RWPE1 (cell line): Measurements from ENCODE around the gene DDX51.
A peak's percentile ranks its signal among the peaks of the same experiment; 100 is the strongest.

Experiments
- CTCF ChIA-PET: fragments of 350-600 bp; sonication (Branson Sonifier 250); formaldehyde crosslinking; extraction: SDS; loops from one replicate; lab custom pipeline; 2021; lab: Yijun Ruan, JAX
- POLR2A ChIA-PET: fragments of 400-600 bp; formaldehyde crosslinking; extraction: SDS; loops from one replicate; lab custom pipeline; 2020; ENCODE audit warnings: antibody characterized with exemption; ENCODE audit not compliant: low non-redundant PET; lab: Yijun Ruan, JAX
- DNase-seq: peaks from one replicate; pipeline ENCODE4 v3.0.0; 2012; ENCODE audit warnings: low spot score
- H3K27ac ChIP-seq: fragments of 450-650 bp; 2 replicates; pipeline ENCODE4 v1.5.1; 2017
- CTCF ChIP-seq: fragments of 450-650 bp; conservative IDR thresholded peaks from 2 replicates; pipeline ENCODE4 v1.5.1; 2017; ENCODE audit warnings: low read depth, mild to moderate bottlenecking

Gene DDX51

GRCh38 chr12:132155771-132156572 lies 11.9 kb upstream of the DDX51 start:
- no peak for DNase-seq
- no peak overlapping the region for H3K27ac ChIP-seq
- CTCF ChIA-PET, result interaction anchor here (1.3 kb wide), 1 partner anchor 258 kb away, joined by 3 read pairs; no protein-coding TSS in a partner anchor
- POLR2A ChIA-PET, result no interaction called here
- no peak for TF ChIP-seq CTCF

GRCh38 chr12:132154941-132155770 lies 11.0 kb upstream of the DDX51 start:
- H3K27ac ChIP-seq, result peak overlapping the region; percentile 27
- CTCF ChIA-PET, result interaction anchor here (0.7 to 1.3 kb wide), 3 partner anchors 165 to 259 kb away, joined by 3 to 4 read pairs (median 4); no protein-coding TSS in a partner anchor
- POLR2A ChIA-PET, result no interaction called here
- no peak for DNase-seq
- no peak for TF ChIP-seq CTCF

- H3K27ac ChIP-seq, result peak overlapping the region; percentile 27
- ChIA-PET POLR2A (no interaction called here), CTCF (interaction anchor here (0.7 to 1.3 kb wide), 4 partner anchors 119 to 260 kb away, joined by 3 to 18 read pairs (median 4); no protein-coding TSS in a partner anchor)
- no peak for DNase-seq
- no peak for TF ChIP-seq CTCF
These were observed 10.2 kb upstream of the DDX51 start for GRCh38 chr12:132154341-132154761.

GRCh38 chr12:132153501-132154340 lies 9.6 kb upstream of the DDX51 start:
- peak; percentile 69 for DNase-seq
- CTCF ChIA-PET, result interaction anchor here (0.5 to 1.2 kb wide), 3 partner anchors 32 to 261 kb away, joined by 3 to 18 read pairs (median 5); no protein-coding TSS in a partner anchor
- peak; percentile 92 for TF ChIP-seq CTCF
- peak overlapping the region; percentile 27 for H3K27ac ChIP-seq
- POLR2A ChIA-PET, result no interaction called here

- no peak for TF ChIP-seq CTCF
- no peak overlapping the region for H3K27ac ChIP-seq
- ChIA-PET POLR2A (no interaction called here), CTCF (interaction anchor here (1.2 kb wide), 1 partner anchor 121 kb away, joined by 3 read pairs; no protein-coding TSS in a partner anchor)
- DNase-seq, result no peak
These were observed 8.8 kb upstream of the DDX51 start for GRCh38 chr12:132152953-132153352.
